Neural progenitor cell (in vitro differentiated cells): ENCODE results near the gene DPYD. TPM values are rescaled to one million over a fixed set of nuclear protein-coding genes. Genes with fewer than 3 reads are reported as not detected.

Experiments used
- DNase-seq: peaks from one replicate; pipeline ENCODE4 v3.0.0-alpha.2; 2016; ENCODE audit warnings: low spot score
- H2AFZ ChIP-seq: fragments of 200-600 bp; sonication (generic); replicated peaks from 2 replicates; pipeline ENCODE4 v1.6.1; 2016; ENCODE audit warnings: antibody characterized with exemption
- H3F3A ChIP-seq: fragments of 200-600 bp; sonication (generic); 2 replicates; pipeline ENCODE4 v1.6.1; 2016; ENCODE audit warnings: antibody characterized with exemption, low read depth
- H3K27ac ChIP-seq: fragments of 200-600 bp; sonication (generic); 2 replicates; pipeline ENCODE4 v1.5.1; 2016; ENCODE audit warnings: mild to moderate bottlenecking
- H3K27me3 ChIP-seq: fragments of 200-600 bp; sonication (generic); 2 replicates; pipeline ENCODE4 v1.6.1; 2016; ENCODE audit warnings: mild to moderate bottlenecking, moderate library complexity
- H3K36me3 ChIP-seq: fragments of 200-600 bp; sonication (generic); 2 replicates; pipeline ENCODE4 v1.5.1; 2016
- H3K4me1 ChIP-seq: fragments of 200-600 bp; sonication (generic); 2 replicates; pipeline ENCODE4 v1.6.1; 2016; ENCODE audit warnings: mixed run types
- H3K4me2 ChIP-seq: fragments of 200-600 bp; sonication (generic); 2 replicates; pipeline ENCODE4 v1.6.1; 2016
- H3K4me3 ChIP-seq: fragments of 200-600 bp; sonication (generic); 2 replicates; pipeline ENCODE4 v1.5.1; 2016
- H3K79me2 ChIP-seq: fragments of 200-600 bp; sonication (generic); 2 replicates; pipeline ENCODE4 v1.6.1; 2016; ENCODE audit warnings: low read depth
- H3K9ac ChIP-seq: fragments of 200-600 bp; sonication (generic); 2 replicates; pipeline ENCODE4 v1.6.1; 2016
- H3K9me3 ChIP-seq: fragments of 200-600 bp; sonication (generic); 2 replicates; pipeline ENCODE4 v1.5.1; 2016; ENCODE audit warnings: low read depth
- H4K20me1 ChIP-seq: fragments of 200-600 bp; sonication (generic); 2 replicates; pipeline ENCODE4 v1.6.1; 2016; ENCODE audit warnings: low read depth
- H3K27ac Mint-ChIP-seq: 3 replicates; pipeline ENCODE4 v1.8.0; 2021; ENCODE audit warnings: mixed read lengths
- H3K27me3 Mint-ChIP-seq: 2 replicates; pipeline ENCODE4 v1.8.0; 2022; ENCODE audit warnings: low read depth, mild to moderate bottlenecking, inconsistent platforms, moderate library complexity, mixed read lengths; ENCODE audit not compliant: insufficient read depth
- H3K36me3 Mint-ChIP-seq: 3 replicates; pipeline ENCODE4 v1.8.0; 2021; ENCODE audit warnings: mixed read lengths
- H3K4me1 Mint-ChIP-seq: 3 replicates; pipeline ENCODE4 v1.8.0; 2021; ENCODE audit warnings: mixed read lengths
- H3K4me3 Mint-ChIP-seq: 3 replicates; pipeline ENCODE4 v1.8.0; 2021; ENCODE audit warnings: mild to moderate bottlenecking, moderate library complexity, mixed read lengths
- H3K9me3 Mint-ChIP-seq: 3 replicates; pipeline ENCODE4 v1.8.0; 2020; ENCODE audit warnings: mixed read lengths
- CTCF ChIP-seq: fragments of 200-600 bp; sonication (generic); IDR thresholded peaks from 2 replicates; pipeline ENCODE4 v1.5.1; 2017; ENCODE audit warnings: antibody characterized with exemption, mild to moderate bottlenecking
- EZH2 ChIP-seq: fragments of 200-600 bp; sonication (generic); IDR thresholded peaks from 2 replicates; pipeline ENCODE4 v1.6.1; 2017; ENCODE audit warnings: antibody characterized with exemption, mild to moderate bottlenecking, moderate library complexity
- EZH2phosphoT487 ChIP-seq: fragments of 200-600 bp; sonication (generic); IDR thresholded peaks from 2 replicates; pipeline ENCODE4 v1.6.1; 2017; ENCODE audit warnings: antibody characterized with exemption
- total RNA-seq: library from RNA; depleted of rRNA; stranded (reverse); fragments of >200 nt; gene quantifications from 2 replicates; pipeline ENCODE4 v1.2.3, GENCODE V29; 2015; ENCODE audit warnings: low replicate concordance

DPYD gene
- total RNA-seq, 1 donor from 2014 or later, result 0.43 TPM

DNA sequence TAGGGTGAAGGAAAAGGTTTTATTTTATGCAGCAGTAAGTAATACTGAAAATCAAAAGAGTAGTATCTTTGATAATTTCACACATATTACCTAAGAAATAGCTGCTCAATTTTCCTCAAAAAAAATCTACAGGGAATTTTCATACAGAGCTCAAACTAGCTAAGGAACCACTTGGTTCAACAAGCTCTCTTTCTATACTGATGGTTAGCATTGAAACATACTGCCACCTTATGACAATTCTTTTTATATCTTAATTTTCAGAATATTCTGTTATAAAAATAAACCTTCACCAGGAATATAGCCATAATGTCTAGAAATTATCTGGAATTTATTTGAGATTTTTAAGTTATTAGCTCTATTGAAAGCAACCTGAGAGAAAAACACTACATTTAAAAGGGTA is 142.1 kb downstream of the DPYD start:
- no peak for DNase-seq
- Histone ChIP-seq H2AFZ (no peak overlapping the region), H3K36me3 (no peaks in the 10 kb centered on the region), H3K9ac (no peak overlapping the region), H3K9me3 (no peaks in the 10 kb centered on the region), H4K20me1 (no peaks in the 10 kb centered on the region), H3K27me3 (no peaks in the 10 kb centered on the region), H3F3A (no peaks in the 10 kb centered on the region), H3K79me2 (no peaks in the 10 kb centered on the region), H3K4me2 (no peak overlapping the region), H3K4me1 (no peaks in the 10 kb centered on the region), H3K27ac (no peak overlapping the region), H3K4me3 (no peak overlapping the region)
- Mint-ChIP-seq H3K27me3 (no peaks in the 10 kb centered on the region), H3K36me3 (no peaks in the 10 kb centered on the region), H3K4me1 (no peaks in the 10 kb centered on the region), H3K4me3 (no peak overlapping the region), H3K9me3 (peaks cover 5% of the 10 kb centered on the region), H3K27ac (no peak overlapping the region)
- TF ChIP-seq EZH2 (no peak), CTCF (no peak), EZH2phosphoT487 (no peak)

- H3K4me1 ChIP-seq, result no peaks in the 10 kb centered on the region
- H3K9me3 Mint-ChIP-seq, result peaks cover 8% of the 10 kb centered on the region
- H3K27ac Mint-ChIP-seq, result no peak overlapping the region
- H3K9me3 ChIP-seq, result no peaks in the 10 kb centered on the region
- H4K20me1 ChIP-seq, result no peaks in the 10 kb centered on the region
- H3K27me3 ChIP-seq, result no peaks in the 10 kb centered on the region
- H3K4me3 Mint-ChIP-seq, result no peak overlapping the region
- H3K36me3 Mint-ChIP-seq, result no peaks in the 10 kb centered on the region
- H3K9ac ChIP-seq, result no peak overlapping the region
- TF ChIP-seq CTCF, result no peak
- TF ChIP-seq EZH2, result no peak
- TF ChIP-seq EZH2phosphoT487, result no peak
- H3K27ac ChIP-seq, result no peak overlapping the region
- no peaks in the 10 kb centered on the region for H3K4me1 Mint-ChIP-seq
- DNase-seq, result no peak
- no peak overlapping the region for H3K4me2 ChIP-seq
- H3K79me2 ChIP-seq, result no peaks in the 10 kb centered on the region
- H3K4me3 ChIP-seq, result no peak overlapping the region
- H3F3A ChIP-seq, result no peaks in the 10 kb centered on the region
- H3K36me3 ChIP-seq, result no peaks in the 10 kb centered on the region
- no peak overlapping the region for H2AFZ ChIP-seq
- H3K27me3 Mint-ChIP-seq, result no peaks in the 10 kb centered on the region
These were observed 150.5 kb downstream of the DPYD start for GRCh38 chr1:97770376-97770775.

DNA sequence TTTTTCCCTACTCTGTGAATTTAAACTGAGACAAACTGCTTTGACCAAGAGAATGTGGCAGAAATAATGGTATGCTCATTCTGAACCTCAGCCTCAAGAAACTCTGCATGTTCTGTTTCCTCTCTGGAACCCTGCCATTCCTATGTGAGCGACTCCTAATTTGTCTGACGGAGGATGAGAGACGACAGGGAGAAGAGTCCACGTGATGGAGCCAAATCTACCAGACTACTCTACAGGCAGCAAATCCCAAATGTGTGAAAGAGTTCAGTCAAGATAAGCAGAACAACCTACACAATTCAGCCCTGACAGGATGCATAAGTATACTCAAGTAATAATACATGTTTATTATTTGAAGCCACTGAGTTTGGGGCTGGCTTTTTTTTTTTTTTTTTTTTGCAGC is 153.5 kb downstream of the DPYD start:
- Mint-ChIP-seq H3K9me3 (no peaks in the 10 kb centered on the region), H3K4me1 (no peaks in the 10 kb centered on the region), H3K36me3 (no peaks in the 10 kb centered on the region), H3K27ac (no peak overlapping the region), H3K27me3 (no peaks in the 10 kb centered on the region), H3K4me3 (no peak overlapping the region)
- no peak for DNase-seq
- Histone ChIP-seq H3K4me1 (no peaks in the 10 kb centered on the region), H3K36me3 (no peaks in the 10 kb centered on the region), H2AFZ (no peak overlapping the region), H3K27me3 (no peaks in the 10 kb centered on the region), H3K27ac (no peak overlapping the region), H3K79me2 (no peaks in the 10 kb centered on the region), H3K4me2 (no peak overlapping the region), H3F3A (no peaks in the 10 kb centered on the region), H3K9me3 (no peaks in the 10 kb centered on the region), H3K4me3 (no peak overlapping the region), H4K20me1 (no peaks in the 10 kb centered on the region), H3K9ac (no peak overlapping the region)
- TF ChIP-seq EZH2 (no peak), EZH2phosphoT487 (no peak), CTCF (no peak)

DNA sequence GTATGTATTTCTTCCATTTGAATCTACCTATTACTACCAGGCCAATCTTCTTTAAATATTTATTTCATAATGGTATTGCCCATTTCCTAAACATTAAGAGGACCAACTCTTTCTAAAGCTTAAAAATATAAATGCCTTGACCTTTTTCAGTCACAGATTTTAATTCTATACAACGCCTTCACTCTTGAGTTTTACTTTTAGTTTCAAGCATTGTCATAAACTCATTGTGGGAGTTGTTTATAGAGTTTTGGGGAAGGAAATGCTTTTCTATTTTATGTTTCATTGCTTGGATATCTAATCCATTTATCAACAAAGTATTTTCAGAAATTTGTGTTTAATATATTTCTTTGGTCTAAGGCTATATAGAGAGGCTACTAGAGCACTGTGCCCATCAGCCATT is 155.8 kb downstream of the DPYD start:
- Histone ChIP-seq H3K36me3 (no peaks in the 10 kb centered on the region), H4K20me1 (no peaks in the 10 kb centered on the region), H3F3A (no peaks in the 10 kb centered on the region), H3K9me3 (no peaks in the 10 kb centered on the region), H3K4me3 (no peak overlapping the region), H3K9ac (no peak overlapping the region), H3K4me2 (no peak overlapping the region), H2AFZ (no peak overlapping the region), H3K79me2 (no peaks in the 10 kb centered on the region), H3K27ac (no peak overlapping the region), H3K27me3 (no peaks in the 10 kb centered on the region), H3K4me1 (no peaks in the 10 kb centered on the region)
- Mint-ChIP-seq H3K27me3 (no peaks in the 10 kb centered on the region), H3K9me3 (no peaks in the 10 kb centered on the region), H3K36me3 (no peaks in the 10 kb centered on the region), H3K27ac (no peak overlapping the region), H3K4me1 (no peaks in the 10 kb centered on the region), H3K4me3 (no peak overlapping the region)
- DNase-seq, result no peak
- no peak for TF ChIP-seq EZH2phosphoT487
- TF ChIP-seq CTCF, result no peak
